AG04449 (cell line): Measurements from ENCODE around the gene TSEN34.

Experiments
- CTCF ChIA-PET: fragments of 350-600 bp; formaldehyde crosslinking; extraction: SDS; loops from one replicate; lab custom pipeline; 2021; ENCODE audit warnings: antibody characterized with exemption; lab: Yijun Ruan, JAX
- POLR2A ChIA-PET: fragments of 400-600, 350-600 bp; formaldehyde crosslinking; extraction: SDS; loops from one replicate; lab custom pipeline; 2020; ENCODE audit warnings: antibody characterized with exemption, inconsistent platforms; lab: Yijun Ruan, JAX
- DNase-seq: peaks from one replicate; pipeline ENCODE4 v3.0.0-alpha.2; 2010; ENCODE audit warnings: low read depth, low spot score
- H3K4me3 ChIP-seq: 2 replicates; pipeline ENCODE4 v1.5.1; 2011; ENCODE audit warnings: low read depth, mild to moderate bottlenecking, control low read depth, low read length
- TF ChIP-seq, protein P1 (sequence below): IDR thresholded peaks from one replicate; pipeline ENCODE4 v1.5.1; 2011; ENCODE audit warnings: mild to moderate bottlenecking, moderate library complexity, low read length, control low read depth, inconsistent platforms; ENCODE audit not compliant: insufficient read depth; ENCODE audit errors: missing control alignments

The TSEN34 gene

GRCh38 chr19:54153731-54154326, 37.3 kb upstream of the TSEN34 start:
- no peak for DNase-seq
- ChIA-PET CTCF (no interaction called here), POLR2A (no interaction called here)
- TF ChIP-seq, protein P1, sequence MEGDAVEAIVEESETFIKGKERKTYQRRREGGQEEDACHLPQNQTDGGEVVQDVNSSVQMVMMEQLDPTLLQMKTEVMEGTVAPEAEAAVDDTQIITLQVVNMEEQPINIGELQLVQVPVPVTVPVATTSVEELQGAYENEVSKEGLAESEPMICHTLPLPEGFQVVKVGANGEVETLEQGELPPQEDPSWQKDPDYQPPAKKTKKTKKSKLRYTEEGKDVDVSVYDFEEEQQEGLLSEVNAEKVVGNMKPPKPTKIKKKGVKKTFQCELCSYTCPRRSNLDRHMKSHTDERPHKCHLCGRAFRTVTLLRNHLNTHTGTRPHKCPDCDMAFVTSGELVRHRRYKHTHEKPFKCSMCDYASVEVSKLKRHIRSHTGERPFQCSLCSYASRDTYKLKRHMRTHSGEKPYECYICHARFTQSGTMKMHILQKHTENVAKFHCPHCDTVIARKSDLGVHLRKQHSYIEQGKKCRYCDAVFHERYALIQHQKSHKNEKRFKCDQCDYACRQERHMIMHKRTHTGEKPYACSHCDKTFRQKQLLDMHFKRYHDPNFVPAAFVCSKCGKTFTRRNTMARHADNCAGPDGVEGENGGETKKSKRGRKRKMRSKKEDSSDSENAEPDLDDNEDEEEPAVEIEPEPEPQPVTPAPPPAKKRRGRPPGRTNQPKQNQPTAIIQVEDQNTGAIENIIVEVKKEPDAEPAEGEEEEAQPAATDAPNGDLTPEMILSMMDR: no peak
- H3K4me3 ChIP-seq: no peak overlapping the region

DNA sequence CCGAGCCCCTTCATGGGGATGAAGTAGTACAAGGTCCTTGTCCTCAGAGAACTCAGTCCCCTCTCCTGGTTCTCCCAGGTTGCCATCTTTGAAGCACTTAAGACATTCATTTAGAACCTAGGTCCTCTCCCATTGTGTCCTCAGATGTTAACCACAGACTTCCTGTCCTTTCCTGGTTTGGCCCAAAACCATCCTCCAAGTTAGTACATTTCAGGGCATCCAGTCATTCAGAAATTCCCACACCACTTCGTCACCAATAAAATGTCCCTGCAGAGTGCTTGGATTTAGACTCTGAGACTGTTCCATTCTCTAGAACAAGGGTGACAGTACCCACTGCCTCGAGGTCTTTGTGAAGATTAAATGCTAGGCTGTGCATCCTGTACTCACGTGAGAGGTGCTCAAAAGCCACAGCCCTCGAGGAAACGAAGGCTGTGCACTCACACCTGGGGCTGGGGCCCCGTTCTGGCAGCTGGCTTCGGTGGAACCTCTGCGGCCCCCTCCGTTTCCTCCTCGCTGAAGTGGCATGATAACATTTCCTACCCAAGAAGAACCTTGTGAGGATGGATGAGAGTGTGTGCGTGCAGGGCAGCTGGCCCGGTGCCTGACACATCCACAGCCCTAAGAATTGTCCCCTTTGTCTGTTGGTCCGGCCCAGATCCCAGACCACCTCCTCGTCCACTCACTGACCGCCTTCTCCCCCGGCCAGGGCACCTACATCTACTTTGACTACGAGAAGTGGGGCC, 36.3 kb upstream of the TSEN34 start:
- no peak overlapping the region for H3K4me3 ChIP-seq
- TF ChIP-seq, protein P1: no peak
- POLR2A ChIA-PET: interaction anchor here (1.4 kb wide), 1 partner anchor 11 kb away, joined by 3 read pairs; no protein-coding TSS in a partner anchor
- no peak for DNase-seq
- CTCF ChIA-PET: no interaction called here

- TF ChIP-seq, protein P1: no peak
- H3K4me3 ChIP-seq: no peak overlapping the region
- POLR2A ChIA-PET: interaction anchor here (0.7 to 1.4 kb wide), 2 partner anchors 12 to 19 kb away, joined by 3 read pairs; no protein-coding TSS in a partner anchor
- CTCF ChIA-PET: interaction anchor here (1.7 kb wide), 1 partner anchor 14 kb away, joined by 9 read pairs; no protein-coding TSS in a partner anchor
- no peak for DNase-seq
These were observed 35.4 kb upstream of the TSEN34 start for GRCh38 chr19:54155694-54156093.

GRCh38 chr19:54156490-54156889, 34.6 kb upstream of the TSEN34 start:
- TF ChIP-seq, protein P1: no peak
- H3K4me3 ChIP-seq: no peak overlapping the region
- DNase-seq: no peak
- POLR2A ChIA-PET: interaction anchor here (0.7 kb wide), 1 partner anchor 20 kb away, joined by 3 read pairs; no protein-coding TSS in a partner anchor
- CTCF ChIA-PET: interaction anchor here (1.7 kb wide), 1 partner anchor 13 kb away, joined by 9 read pairs; no protein-coding TSS in a partner anchor

DNA sequence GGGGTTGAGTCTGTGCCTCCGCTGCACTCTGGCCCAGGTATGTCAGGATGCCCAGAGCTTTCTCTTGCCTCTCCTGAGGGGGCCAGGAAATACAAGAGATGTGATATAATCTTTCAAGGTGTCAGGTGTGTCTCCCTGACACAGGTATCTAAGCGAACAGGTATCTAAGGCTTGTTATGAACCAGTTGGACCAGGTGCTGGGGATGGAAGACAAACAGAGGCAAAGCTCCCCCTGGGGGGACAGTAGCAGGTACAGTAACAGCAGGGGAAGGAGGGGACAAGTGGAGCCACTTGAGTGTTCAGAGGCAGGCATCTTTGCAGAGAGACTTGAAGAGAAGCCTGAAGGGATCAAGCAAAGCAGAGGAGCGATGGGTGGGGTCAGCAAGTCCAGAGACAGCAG, 34.2 kb upstream of the TSEN34 start:
- ChIA-PET POLR2A (no interaction called here), CTCF (interaction anchor here (1.4 to 1.8 kb wide), 3 partner anchors 12 to 235 kb away, joined by 3 to 9 read pairs (median 6); no protein-coding TSS in a partner anchor)

More for the DNA sequence above, 34.2 kb upstream of the TSEN34 start:
- TF ChIP-seq, protein P1: no peak
- H3K4me3 ChIP-seq: no peak overlapping the region
- DNase-seq: no peak
